Esophagus (tissue), 2 donors: ENCODE results near the gene JAG1. TPM values are rescaled to one million over a fixed set of nuclear protein-coding genes. Genes with fewer than 3 reads are reported as not detected.
A peak's percentile ranks its signal among the peaks of the same experiment; 100 is the strongest.

Source experiments
- H3K27ac ChIP-seq, 2 donors: one replicate each; pipeline ENCODE4 v1.5.1; 2013; ENCODE audit warnings: low read depth in 2 of 2, mild to moderate bottlenecking in 2 of 2, inconsistent platforms in 1 of 2, low read length in 1 of 2, moderate library complexity in 1 of 2
- H3K27me3 ChIP-seq, 2 donors: one replicate each; pipeline ENCODE4 v1.6.1; 2013; ENCODE audit warnings: low read length in 2 of 2, control low read depth in 1 of 2, mild to moderate bottlenecking in 1 of 2; ENCODE audit not compliant: insufficient read depth in 2 of 2, control insufficient read depth in 1 of 2
- H3K36me3 ChIP-seq, 2 donors: one replicate each; pipeline ENCODE4 v1.6.1; 2013; ENCODE audit warnings: low read length in 1 of 2; ENCODE audit not compliant: control insufficient read depth in 2 of 2, insufficient read depth in 2 of 2
- H3K4me1 ChIP-seq, 2 donors: one replicate each; pipeline ENCODE4 v1.6.1; 2013; ENCODE audit warnings: low read length in 1 of 2; ENCODE audit not compliant: control insufficient read depth in 2 of 2, insufficient read depth in 2 of 2
- H3K4me3 ChIP-seq, 2 donors: one replicate each; pipeline ENCODE4 v1.5.1; 2013; ENCODE audit warnings: low read length in 2 of 2, mild to moderate bottlenecking in 2 of 2, low read depth in 1 of 2, moderate library complexity in 1 of 2
- H3K9me3 ChIP-seq, 2 donors: one replicate each; pipeline ENCODE4 v1.6.1; 2013; ENCODE audit warnings: mild to moderate bottlenecking in 2 of 2, low read depth in 1 of 2, low read length in 1 of 2, moderate library complexity in 1 of 2; ENCODE audit not compliant: control insufficient read depth in 2 of 2, insufficient read depth in 1 of 2
- WGBS, 2 donors: extraction: QIAGEN DNeasy Blood & Tissue Kit; methylation state at CpG; one replicate each; pipeline ENCODE4 v1.1.7; 2013; 5-methylcytosine and 5-hydroxymethylcytosine counted together
- polyA plus RNA-seq, 2 donors: library from polyadenylated mRNA; stranded (reverse); fragments of 200-250 nt; gene quantifications; one replicate each; pipeline ENCODE4 v1.2.3, GENCODE V29; 2013
- donor health status: healthy with polysubstance abuse.
- donor health status: Bipolar disorder and iron deficiency.

JAG1 gene
- polyA plus RNA-seq: 10 to 100 TPM; 36.5 to 48.8 TPM

GRCh38 chr20:10673842-10674683, at the start of gene JAG1:
TSS of gene JAG1 (minus strand) at chr20:10673999. CDS start at chr20:10673530, 469 bp downstream.
- 0% methylated on average over 83 to 84 of the region's 84 CpGs for WGBS, 2 donors
- H3K9me3 ChIP-seq: no peaks in the 10 kb centered on the region
- H3K4me1 ChIP-seq: no peaks in the 10 kb centered on the region

GRCh38 chr20:10721976-10722375, 48.2 kb upstream of the JAG1 start:
- no peaks in the 10 kb centered on the region for H3K36me3 ChIP-seq
- H3K4me1 ChIP-seq: no peaks in the 10 kb centered on the region
- H3K9me3 ChIP-seq: no peaks in the 10 kb centered on the region
- no peak overlapping the region for H3K27ac ChIP-seq
- 84 to 88% methylated on average over 3 of the region's 3 CpGs for WGBS, 2 donors
- H3K27me3 ChIP-seq: no peaks in the 10 kb centered on the region
- no peak overlapping the region for H3K4me3 ChIP-seq

More at GRCh38 chr20:10673842-10674683, at the start of gene JAG1:
- Histone ChIP-seq H3K36me3 (peaks cover 0 to 2% of the 10 kb centered on the region in 2 donors), H3K27ac (peak within 1 kb of the TSS; percentile 100), H3K27me3 (no peaks in the 10 kb centered on the region), H3K4me3 (peak within 1 kb of the TSS; percentile 73 to 96)

- Histone ChIP-seq H3K36me3 (no peaks in the 10 kb centered on the region), H3K27ac (no peak overlapping the region), H3K4me1 (no peaks in the 10 kb centered on the region), H3K27me3 (no peaks in the 10 kb centered on the region), H3K4me3 (no peak overlapping the region), H3K9me3 (no peaks in the 10 kb centered on the region)
- WGBS, 2 donors: 80 to 82% methylated on average over 9 of the region's 9 CpGs
Observed at GRCh38 chr20:10721137-10721896, 47.5 kb upstream of the JAG1 start.

- H3K9me3 ChIP-seq: no peaks in the 10 kb centered on the region
- H3K27ac ChIP-seq: no peak overlapping the region
- H3K36me3 ChIP-seq: no peaks in the 10 kb centered on the region
- no peaks in the 10 kb centered on the region for H3K27me3 ChIP-seq
- 62 to 74% methylated on average over 2 of the region's 2 CpGs for WGBS, 2 donors
- no peak overlapping the region for H3K4me3 ChIP-seq
- H3K4me1 ChIP-seq: no peaks in the 10 kb centered on the region
Observed at GRCh38 chr20:10720565-10720964, 46.8 kb upstream of the JAG1 start.

- Histone ChIP-seq H3K27me3 (no peaks in the 10 kb centered on the region), H3K4me1 (no peaks in the 10 kb centered on the region), H3K4me3 (no peak overlapping the region), H3K27ac (no peak overlapping the region), H3K36me3 (no peaks in the 10 kb centered on the region), H3K9me3 (no peaks in the 10 kb centered on the region)
- WGBS, 2 donors: 83 to 84% methylated on average over 2 of the region's 2 CpGs
Observed at GRCh38 chr20:10719740-10720385, 46.1 kb upstream of the JAG1 start.

- Histone ChIP-seq H3K4me1 (no peaks in the 10 kb centered on the region), H3K4me3 (no peak overlapping the region), H3K36me3 (no peaks in the 10 kb centered on the region), H3K27ac (no peak overlapping the region), H3K27me3 (no peaks in the 10 kb centered on the region), H3K9me3 (no peaks in the 10 kb centered on the region)
- 84 to 88% methylated on average over 3 of the region's 3 CpGs for WGBS, 2 donors
Observed at GRCh38 chr20:10718661-10719060, 44.9 kb upstream of the JAG1 start.

- Histone ChIP-seq H3K4me3 (no peak overlapping the region), H3K4me1 (no peaks in the 10 kb centered on the region), H3K27me3 (no peaks in the 10 kb centered on the region), H3K27ac (no peak overlapping the region), H3K9me3 (no peaks in the 10 kb centered on the region), H3K36me3 (no peaks in the 10 kb centered on the region)
Observed at GRCh38 chr20:10716855-10717254, 43.1 kb upstream of the JAG1 start.

- no peaks in the 10 kb centered on the region for H3K36me3 ChIP-seq
- no peaks in the 10 kb centered on the region for H3K27me3 ChIP-seq
- H3K9me3 ChIP-seq: no peaks in the 10 kb centered on the region
- 22 to 33% methylated on average over 2 of the region's 2 CpGs for WGBS, 2 donors
- H3K4me3 ChIP-seq: no peak overlapping the region
- no peaks in the 10 kb centered on the region for H3K4me1 ChIP-seq
- no peak overlapping the region for H3K27ac ChIP-seq
Observed at GRCh38 chr20:10715035-10715434, 41.2 kb upstream of the JAG1 start.

GRCh38 chr20:10714236-10714975, 40.6 kb upstream of the JAG1 start:
- H3K4me1 ChIP-seq: no peaks in the 10 kb centered on the region

More at GRCh38 chr20:10714236-10714975, 40.6 kb upstream of the JAG1 start:
- Histone ChIP-seq H3K27me3 (no peaks in the 10 kb centered on the region), H3K4me3 (no peak overlapping the region), H3K27ac (no peak overlapping the region), H3K9me3 (no peaks in the 10 kb centered on the region), H3K36me3 (no peaks in the 10 kb centered on the region)
